HEK293 (cell line): ENCODE measurements around the gene PHF12.
A peak's percentile ranks its signal among the peaks of the same experiment; 100 is the strongest.

Source experiments
- CTCF ChIA-PET: fragments of 350-600 bp; formaldehyde crosslinking; extraction: SDS; loops from one replicate; lab custom pipeline; 2021; ENCODE audit warnings: antibody characterized with exemption; lab: Yijun Ruan, JAX
- POLR2A ChIA-PET: fragments of 300-600 bp; formaldehyde crosslinking; extraction: SDS; loops from one replicate; lab custom pipeline; 2020; ENCODE audit warnings: antibody characterized with exemption, inconsistent platforms; lab: Yijun Ruan, JAX
- H3K27ac ChIP-seq: fragments of 200-500 bp; sonication (Bioruptor generic); 2 replicates; pipeline ENCODE4 v1.5.1; 2014; ENCODE audit warnings: low read depth, low read length, control low read depth, inconsistent platforms; ENCODE audit errors: extremely low read depth
- H3K36me3 ChIP-seq, 2 experiments: fragments of 200-500 bp in 1 of 2; sonication (Bioruptor generic) in 1 of 2; 1 replicate in 1 of 2; 2 replicates in 1 of 2; pipeline ENCODE4 v1.5.1; 2014 to 2017; ENCODE audit warnings: inconsistent platforms in 2 of 2, low read length in 2 of 2; ENCODE audit not compliant: control insufficient read depth in 2 of 2, insufficient read depth in 1 of 2
- H3K4me1 ChIP-seq: fragments of 200-500 bp; sonication (Bioruptor generic); 2 replicates; pipeline ENCODE4 v1.5.1; 2014; ENCODE audit warnings: mild to moderate bottlenecking, low read length, inconsistent platforms; ENCODE audit not compliant: control insufficient read depth, insufficient read depth
- H3K4me3 ChIP-seq: 2 replicates; pipeline ENCODE4 v1.5.1; 2011; ENCODE audit warnings: low read depth, mild to moderate bottlenecking, control low read depth, low read length, moderate library complexity
- H3K9me3 ChIP-seq: fragments of 200-500 bp; sonication (Bioruptor generic); 2 replicates; pipeline ENCODE4 v1.5.1; 2014; ENCODE audit warnings: low read depth, low read length, inconsistent platforms; ENCODE audit not compliant: control insufficient read depth, insufficient read depth
- BCL11B ChIP-seq: fragments of 450-650 bp; formaldehyde crosslinking; IDR thresholded peaks from 2 replicates; pipeline ENCODE4 v1.5.1; 2016; ENCODE audit warnings: low read depth, missing biosample characterization, missing genetic modification characterization
- HOXD13 ChIP-seq: sonication (generic); formaldehyde crosslinking; IDR thresholded peaks from 2 replicates; pipeline ENCODE4 v1.8.0; 2022; ENCODE audit warnings: missing genetic modification reagents, borderline replicate concordance
- SP2 ChIP-seq: fragments of 450-650 bp; formaldehyde crosslinking; IDR thresholded peaks from 2 replicates; pipeline ENCODE4 v1.5.1; 2016; ENCODE audit warnings: missing biosample characterization, missing genetic modification characterization
- YY2 ChIP-seq: fragments of 450-650 bp; formaldehyde crosslinking; IDR thresholded peaks from 2 replicates; pipeline ENCODE4 v1.5.1; 2016; ENCODE audit warnings: missing biosample characterization, missing genetic modification characterization
- ZBTB1 ChIP-seq: fragments of 450-650 bp; formaldehyde crosslinking; IDR thresholded peaks from 2 replicates; pipeline ENCODE4 v1.5.1; 2016; ENCODE audit warnings: missing biosample characterization, missing genetic modification characterization
- ZBTB48 ChIP-seq: fragments of 450-650 bp; formaldehyde crosslinking; IDR thresholded peaks from 2 replicates; pipeline ENCODE4 v1.5.1; 2016; ENCODE audit warnings: missing biosample characterization, missing genetic modification characterization
- ZFP3 ChIP-seq: fragments of 450-650 bp; formaldehyde crosslinking; IDR thresholded peaks from 2 replicates; pipeline ENCODE4 v1.5.1; 2016; ENCODE audit warnings: low read depth, missing biosample characterization, missing genetic modification characterization
- ZNF202 ChIP-seq: fragments of 450-650 bp; formaldehyde crosslinking; IDR thresholded peaks from 2 replicates; pipeline ENCODE4 v1.5.1; 2016; ENCODE audit warnings: missing biosample characterization, missing genetic modification characterization, borderline replicate concordance
- ZNF248 ChIP-seq: fragments of 450-650 bp; formaldehyde crosslinking; IDR thresholded peaks from 2 replicates; pipeline ENCODE4 v1.5.1; 2017; ENCODE audit warnings: missing biosample characterization, missing genetic modification characterization
- ZNF292 ChIP-seq: fragments of 450-650 bp; formaldehyde crosslinking; IDR thresholded peaks from 2 replicates; pipeline ENCODE4 v1.5.1; 2016; ENCODE audit warnings: low read depth, missing biosample characterization, missing genetic modification characterization, borderline replicate concordance
- ZNF335 ChIP-seq: fragments of 450-650 bp; formaldehyde crosslinking; conservative IDR thresholded peaks from 2 replicates; pipeline ENCODE4 v1.5.1; 2016; ENCODE audit warnings: missing biosample characterization, missing genetic modification characterization
- ZNF354C ChIP-seq: fragments of 450-650 bp; formaldehyde crosslinking; IDR thresholded peaks from 2 replicates; pipeline ENCODE4 v1.5.1; 2016; ENCODE audit warnings: missing biosample characterization, missing genetic modification characterization, low read depth, borderline replicate concordance
- ZNF530 ChIP-seq: fragments of 450-650 bp; formaldehyde crosslinking; IDR thresholded peaks from 2 replicates; pipeline ENCODE4 v1.5.1; 2016; ENCODE audit warnings: low read depth, missing biosample characterization, missing genetic modification characterization
- ZNF544 ChIP-seq: fragments of 450-650 bp; formaldehyde crosslinking; IDR thresholded peaks from 2 replicates; pipeline ENCODE4 v1.5.0; 2017; ENCODE audit warnings: missing biosample characterization, missing genetic modification characterization
- ZNF548 ChIP-seq: fragments of 450-650 bp; formaldehyde crosslinking; IDR thresholded peaks from 2 replicates; pipeline ENCODE4 v1.5.1; 2016; ENCODE audit warnings: missing biosample characterization, missing genetic modification characterization
- ZNF558 ChIP-seq: fragments of 450-650 bp; formaldehyde crosslinking; IDR thresholded peaks from 2 replicates; pipeline ENCODE4 v1.5.1; 2016; ENCODE audit warnings: missing biosample characterization, missing genetic modification characterization
- ZNF571 ChIP-seq: fragments of 450-650 bp; formaldehyde crosslinking; IDR thresholded peaks from 2 replicates; pipeline ENCODE4 v1.5.0; 2017; ENCODE audit warnings: missing biosample characterization, missing genetic modification characterization
- ZNF654 ChIP-seq: fragments of 450-650 bp; formaldehyde crosslinking; IDR thresholded peaks from 2 replicates; pipeline ENCODE4 v1.5.1; 2016; ENCODE audit warnings: low read depth, missing biosample characterization, missing genetic modification characterization
- ZNF664 ChIP-seq: fragments of 450-650 bp; formaldehyde crosslinking; IDR thresholded peaks from 2 replicates; pipeline ENCODE4 v1.5.1; 2016; ENCODE audit warnings: missing biosample characterization, missing genetic modification characterization
- ZNF768 ChIP-seq: fragments of 450-650 bp; formaldehyde crosslinking; IDR thresholded peaks from 2 replicates; pipeline ENCODE4 v1.5.1; 2018; ENCODE audit warnings: missing biosample characterization, mild to moderate bottlenecking, missing genetic modification characterization
- ZNF792 ChIP-seq: fragments of 450-650 bp; formaldehyde crosslinking; IDR thresholded peaks from 2 replicates; pipeline ENCODE4 v1.5.1; 2016; ENCODE audit warnings: missing biosample characterization, missing genetic modification characterization
- ZXDB ChIP-seq: fragments of 450-650 bp; formaldehyde crosslinking; IDR thresholded peaks from 2 replicates; pipeline ENCODE4 v1.5.1; 2016; ENCODE audit warnings: missing biosample characterization, missing genetic modification characterization
- TF ChIP-seq, protein P1 (sequence below): fragments of 450-650 bp; formaldehyde crosslinking; IDR thresholded peaks from 2 replicates; pipeline ENCODE4 v1.5.1; 2016; ENCODE audit warnings: missing biosample characterization, missing genetic modification characterization
- TF ChIP-seq, protein P2 (sequence below): sonication (generic); formaldehyde crosslinking; IDR thresholded peaks from 2 replicates; pipeline ENCODE4 v1.8.1; 2022; ENCODE audit warnings: mild to moderate bottlenecking, moderate library complexity, missing genetic modification reagents
- TF ChIP-seq, protein P3 (sequence below): fragments of 450-650 bp; formaldehyde crosslinking; IDR thresholded peaks from 2 replicates; pipeline ENCODE4 v1.5.1; 2017; ENCODE audit warnings: missing biosample characterization, missing genetic modification characterization

Gene PHF12

DNA sequence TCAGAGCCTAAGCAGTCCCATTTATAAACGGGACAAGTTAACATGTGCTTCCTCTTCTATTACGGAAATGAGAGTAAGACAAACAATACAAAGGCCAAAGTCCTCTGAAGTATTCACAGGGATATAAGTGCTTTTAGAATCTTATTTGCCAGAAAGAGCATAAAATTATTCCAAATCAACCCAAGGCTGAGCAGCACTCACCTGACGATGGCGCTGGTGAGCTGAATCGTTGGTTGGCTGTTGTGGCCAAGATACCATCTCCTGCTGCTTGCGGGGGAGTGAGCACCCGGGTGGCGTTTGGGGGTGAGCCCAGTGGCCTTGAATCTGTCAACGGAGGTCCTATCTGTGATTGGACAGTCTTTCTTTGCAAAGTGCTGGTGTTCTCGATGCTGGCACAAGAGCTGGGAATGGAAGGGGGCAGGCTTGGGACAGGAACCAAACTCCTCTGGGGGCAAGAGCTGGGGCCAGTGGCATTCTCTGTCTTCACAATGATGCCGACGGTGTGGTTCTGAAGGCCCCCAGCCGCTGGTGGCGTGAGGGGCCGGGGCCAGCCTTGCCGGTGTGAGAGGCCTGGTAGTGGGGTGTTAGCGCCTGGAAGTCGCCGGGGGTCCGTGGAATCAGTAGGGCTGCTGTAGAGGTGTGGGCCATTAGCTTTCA, 38.9 kb downstream of the PHF12 start:
- Histone ChIP-seq H3K27ac (no peak overlapping the region), H3K9me3 (no peaks in the 10 kb centered on the region), H3K4me3 (no peak overlapping the region), H3K4me1 (no peaks in the 10 kb centered on the region), H3K36me3 (peaks cover 76 to 99% of the 10 kb centered on the region in 2 experiments)
- ChIA-PET CTCF (interaction anchor here (0.6 to 3.4 kb wide), 14 partner anchors 10 to 506 kb away, joined by 3 to 22 read pairs (median 4); partner anchors contain the start of genes DHRS13, FLOT2 and NEK8), POLR2A (interaction anchor here (0.5 to 1.6 kb wide), 3 partner anchors 11 to 152 kb away, joined by 3 to 6 read pairs (median 3); no protein-coding TSS in a partner anchor)
- no peak for TF ChIP-seq ZFP3 (tag by site-specific recombination)
- TF ChIP-seq ZNF571 (tag by site-specific recombination), result no peak
- no peak for TF ChIP-seq ZNF530 (tag by site-specific recombination)
- TF ChIP-seq ZNF248 (tag by site-specific recombination), result no peak
- peak; percentile 22 for TF ChIP-seq ZNF654 (tag by site-specific recombination)
- TF ChIP-seq ZNF292 (tag by site-specific recombination), result no peak
- no peak for TF ChIP-seq ZNF354C (tag by site-specific recombination)

DNA sequence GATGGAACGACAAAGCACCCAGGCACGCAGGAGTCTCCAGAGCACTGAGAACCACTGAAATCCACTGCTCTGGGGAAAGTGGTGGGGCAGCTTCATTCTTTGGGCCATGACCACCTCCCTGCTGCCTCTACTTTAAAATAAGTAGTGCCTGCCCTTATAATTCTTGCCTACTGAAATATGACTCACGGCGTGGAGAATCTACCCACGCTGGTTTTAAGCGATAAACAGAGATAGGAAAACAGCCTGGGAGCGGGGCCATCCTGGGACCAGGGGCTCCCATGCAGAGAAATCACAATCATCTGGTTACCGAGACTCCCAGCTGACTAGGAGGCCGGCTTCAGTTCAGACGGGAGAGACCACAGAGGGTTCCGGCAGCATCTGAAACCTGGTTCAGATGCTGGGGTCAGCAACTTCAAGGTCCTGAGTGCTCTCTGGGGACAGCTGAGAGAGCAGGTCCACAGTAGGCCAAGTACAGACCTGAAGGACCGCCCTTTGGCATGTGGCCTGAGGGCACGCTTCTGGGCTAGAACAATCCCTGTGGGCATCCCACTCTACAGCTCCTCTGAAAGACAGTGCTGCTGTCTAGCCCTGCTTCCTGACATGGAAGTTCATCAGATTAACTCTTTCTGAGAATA, 39.8 kb downstream of the PHF12 start:
- no peaks in the 10 kb centered on the region for H3K9me3 ChIP-seq
- H3K36me3 ChIP-seq, result peaks cover 73 to 99% of the 10 kb centered on the region in 2 experiments
- POLR2A ChIA-PET, result interaction anchor here (1.6 kb wide), 1 partner anchor 10 kb away, joined by 6 read pairs; no protein-coding TSS in a partner anchor
- H3K4me1 ChIP-seq, result no peaks in the 10 kb centered on the region
- TF ChIP-seq ZNF558 (tag by site-specific recombination) (no peak), YY2 (tag by site-specific recombination) (no peak), ZXDB (tag by site-specific recombination) (no peak), ZNF768 (tag by site-specific recombination) (no peak), ZNF335 (tag by site-specific recombination) (no peak), ZNF548 (no peak), ZNF664 (tag by site-specific recombination) (no peak), BCL11B (tag by site-specific recombination) (no peak), ZNF202 (tag by site-specific recombination) (no peak), SP2 (tag by site-specific recombination) (no peak), ZNF544 (tag by site-specific recombination) (no peak), ZBTB48 (no peak), ZNF792 (tag by site-specific recombination) (no peak), HOXD13 (no peak), ZBTB1 (tag by site-specific recombination) (no peak)
- TF ChIP-seq, protein P1, sequence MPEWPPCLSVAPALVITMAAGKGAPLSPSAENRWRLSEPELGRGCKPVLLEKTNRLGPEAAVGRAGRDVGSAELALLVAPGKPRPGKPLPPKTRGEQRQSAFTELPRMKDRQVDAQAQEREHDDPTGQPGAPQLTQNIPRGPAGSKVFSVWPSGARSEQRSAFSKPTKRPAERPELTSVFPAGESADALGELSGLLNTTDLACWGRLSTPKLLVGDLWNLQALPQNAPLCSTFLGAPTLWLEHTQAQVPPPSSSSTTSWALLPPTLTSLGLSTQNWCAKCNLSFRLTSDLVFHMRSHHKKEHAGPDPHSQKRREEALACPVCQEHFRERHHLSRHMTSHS (tag by site-specific recombination), result no peak
- TF ChIP-seq, protein P2, sequence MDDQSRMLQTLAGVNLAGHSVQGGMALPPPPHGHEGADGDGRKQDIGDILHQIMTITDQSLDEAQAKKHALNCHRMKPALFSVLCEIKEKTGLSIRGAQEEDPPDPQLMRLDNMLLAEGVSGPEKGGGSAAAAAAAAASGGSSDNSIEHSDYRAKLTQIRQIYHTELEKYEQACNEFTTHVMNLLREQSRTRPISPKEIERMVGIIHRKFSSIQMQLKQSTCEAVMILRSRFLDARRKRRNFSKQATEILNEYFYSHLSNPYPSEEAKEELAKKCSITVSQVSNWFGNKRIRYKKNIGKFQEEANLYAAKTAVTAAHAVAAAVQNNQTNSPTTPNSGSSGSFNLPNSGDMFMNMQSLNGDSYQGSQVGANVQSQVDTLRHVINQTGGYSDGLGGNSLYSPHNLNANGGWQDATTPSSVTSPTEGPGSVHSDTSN (CRISPR knock-in tag), result no peak
- TF ChIP-seq, protein P3, sequence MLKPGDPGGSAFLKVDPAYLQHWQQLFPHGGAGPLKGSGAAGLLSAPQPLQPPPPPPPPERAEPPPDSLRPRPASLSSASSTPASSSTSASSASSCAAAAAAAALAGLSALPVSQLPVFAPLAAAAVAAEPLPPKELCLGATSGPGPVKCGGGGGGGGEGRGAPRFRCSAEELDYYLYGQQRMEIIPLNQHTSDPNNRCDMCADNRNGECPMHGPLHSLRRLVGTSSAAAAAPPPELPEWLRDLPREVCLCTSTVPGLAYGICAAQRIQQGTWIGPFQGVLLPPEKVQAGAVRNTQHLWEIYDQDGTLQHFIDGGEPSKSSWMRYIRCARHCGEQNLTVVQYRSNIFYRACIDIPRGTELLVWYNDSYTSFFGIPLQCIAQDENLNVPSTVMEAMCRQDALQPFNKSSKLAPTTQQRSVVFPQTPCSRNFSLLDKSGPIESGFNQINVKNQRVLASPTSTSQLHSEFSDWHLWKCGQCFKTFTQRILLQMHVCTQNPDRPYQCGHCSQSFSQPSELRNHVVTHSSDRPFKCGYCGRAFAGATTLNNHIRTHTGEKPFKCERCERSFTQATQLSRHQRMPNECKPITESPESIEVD (tag by site-specific recombination), result no peak
- H3K27ac ChIP-seq, result no peak overlapping the region
- CTCF ChIA-PET, result interaction anchor here (0.6 to 4.5 kb wide), 15 partner anchors 8 to 505 kb away, joined by 3 to 22 read pairs (median 5); partner anchors contain the start of genes DHRS13, FLOT2 and NEK8
- no peak overlapping the region for H3K4me3 ChIP-seq
